SH-SY5Y (cell line): ENCODE measurements around the gene MYO10.

Source experiments
- GATA2 ChIP-seq: IDR thresholded peaks from 2 replicates; pipeline ENCODE4 v1.6.1; 2011; ENCODE audit warnings: mild to moderate bottlenecking, low read depth, low read length
- GATA3 ChIP-seq: IDR thresholded peaks from 2 replicates; pipeline ENCODE4 v1.6.1; 2011; ENCODE audit warnings: low read depth, mild to moderate bottlenecking, low read length, moderate library complexity

GRCh38 chr5:16707168-16707868 lies 228.8 kb downstream of the MYO10 start:
- TF ChIP-seq GATA3 (no peak), GATA2 (no peak)
